HepG2 (cell line): ENCODE results near the gene THOC6. TPM values are rescaled to one million over a fixed set of nuclear protein-coding genes. Genes with fewer than 3 reads are reported as not detected.

ENCODE experiments used
- ATF2 ChIP-seq: sonication (generic); formaldehyde crosslinking; IDR thresholded peaks from 2 replicates; pipeline ENCODE4 v1.4.0; 2020; ENCODE audit warnings: missing genetic modification reagents
- GRHL1 ChIP-seq: sonication (generic); formaldehyde crosslinking; conservative IDR thresholded peaks from 2 replicates; pipeline ENCODE4 v1.8.0; 2022; ENCODE audit warnings: missing genetic modification reagents
- NONO ChIP-seq, 2 experiments: fragments of 450-650 bp in 1 of 2; sonication (generic) in 1 of 2; formaldehyde crosslinking in 1 of 2; IDR thresholded peaks in 1 of 2; conservative IDR thresholded peaks in 1 of 2; 2 replicates each; pipeline versions ENCODE4 v1.6.1 to v1.8.0; 2017 to 2022; ENCODE audit warnings: mild to moderate bottlenecking in 1 of 2, missing genetic modification reagents in 1 of 2, moderate library complexity in 1 of 2
- SP1 ChIP-seq, 2 experiments: fragments of 450-650 bp in 1 of 2; sonication (generic) in 1 of 2; formaldehyde crosslinking in 1 of 2; IDR thresholded peaks; 2 replicates each; pipeline versions ENCODE4 v1.4.0 to v1.6.1; 2016 to 2020; ENCODE audit warnings: missing genetic modification reagents in 1 of 2
- ZNF326 ChIP-seq: sonication (generic); formaldehyde crosslinking; IDR thresholded peaks from 2 replicates; pipeline ENCODE4 v1.4.0; 2020; ENCODE audit warnings: missing genetic modification reagents, borderline replicate concordance
- ZNF740 ChIP-seq: sonication (generic); formaldehyde crosslinking; IDR thresholded peaks from 2 replicates; pipeline ENCODE4 v1.4.0; 2020; ENCODE audit warnings: missing genetic modification reagents
- polyA plus RNA-seq, 8 experiments: library from polyadenylated mRNA; depleted of rRNA in 3 of 8; stranded (reverse) in 7 of 8; unstranded in 1 of 8; fragments of >200 nt; fragmentation: Illumina TruSeq in 4 of 8; extraction: Trizol in 4 of 8; gene quantifications; 2 replicates each; pipeline versions ENCODE4 v1.2.1 to v1.2.3, GENCODE V29; 2011 to 2016; ENCODE audit warnings: low read depth in 4 of 8, missing spikeins in 1 of 8, mixed read lengths in 1 of 8; ENCODE audit not compliant: insufficient read depth in 1 of 8
- total RNA-seq, 5 experiments: library from RNA; depleted of rRNA; stranded (reverse); fragments of >200 nt; fragmentation: Illumina TruSeq; extraction: Trizol; gene quantifications; 2 replicates each; pipeline ENCODE4 v1.2.3, GENCODE V29; 2016; ENCODE audit warnings: low read depth in 1 of 5

Gene THOC6
- total and polyA plus RNA-seq, 2 of the 13 experiments (the other 11 are each of a cell fraction or from before 2014, with no cell fraction given): 32.1 to 37.0 TPM

- TF ChIP-seq GRHL1: no peak
- TF ChIP-seq ZNF326 (CRISPR knock-in tag): no peak
- no peak for TF ChIP-seq ZNF740 (CRISPR knock-in tag)
- TF ChIP-seq ATF2 (CRISPR knock-in tag): no peak
- TF ChIP-seq NONO (IDR thresholded peaks at IDR 0.05): no peak
- TF ChIP-seq NONO (CRISPR knock-in tag; conservative IDR thresholded peaks at IDR 0.05): peak; percentile 89
- TF ChIP-seq SP1 (IDR thresholded peaks at IDR 0.05): no peak
- TF ChIP-seq SP1 (CRISPR knock-in tag; IDR thresholded peaks at IDR 0.05): peak; percentile 35; the same call in 1 of the 2 replicates
- TF ChIP-seq, all 625 proteins: peak for 207
Observed at GRCh38 chr16:2980227-2981176, 43.3 kb upstream of the THOC6 start, which contains the start of gene PKMYT1 (continued).
